GM12891 (cell line): ENCODE measurements around the gene NKD1.
A peak's percentile ranks its signal among the peaks of the same experiment; 100 is the strongest.

Experiments
- DNase-seq: peaks from one replicate; pipeline ENCODE4 v3.0.0; 2011; ENCODE audit warnings: low spot score; ENCODE audit not compliant: insufficient read length
- FAIRE-seq: peaks from 2 replicates; lab custom pipeline; 2011; peaks lifted over from hg19 to GRCh38; lab: Jason Lieb, UNC
- PAX5 ChIP-seq: IDR thresholded peaks from 2 replicates; pipeline ENCODE4 v1.6.1; 2011; ENCODE audit warnings: low read length, moderate library complexity, mild to moderate bottlenecking; ENCODE audit not compliant: insufficient read depth, severe bottlenecking
- POLR2A ChIP-seq: IDR thresholded peaks from 2 replicates; pipeline ENCODE4 v1.6.1; 2011; ENCODE audit warnings: low read depth, low read length, control low read depth
- POLR2AphosphoS5 ChIP-seq: IDR thresholded peaks from 2 replicates; pipeline ENCODE4 v1.6.1; 2011; ENCODE audit warnings: low read depth, low read length, control low read depth
- POU2F2 ChIP-seq: IDR thresholded peaks from 2 replicates; pipeline ENCODE4 v1.6.1; 2011; ENCODE audit warnings: low read depth, mild to moderate bottlenecking, control low read depth, low read length, moderate library complexity
- SPI1 ChIP-seq: IDR thresholded peaks from 2 replicates; pipeline ENCODE4 v1.6.1; 2011; ENCODE audit warnings: low read depth, low read length, control low read depth
- TAF1 ChIP-seq: IDR thresholded peaks from 2 replicates; pipeline ENCODE4 v1.6.1; 2011; ENCODE audit warnings: low read depth, low read length, control low read depth

The NKD1 gene

GRCh38 chr16:50641818-50642187 is 93.6 kb downstream of the NKD1 start:
- TF ChIP-seq POLR2AphosphoS5 = no peak
- TF ChIP-seq POLR2A = no peak
- DNase-seq (no peak), FAIRE-seq (no peak)

DNA sequence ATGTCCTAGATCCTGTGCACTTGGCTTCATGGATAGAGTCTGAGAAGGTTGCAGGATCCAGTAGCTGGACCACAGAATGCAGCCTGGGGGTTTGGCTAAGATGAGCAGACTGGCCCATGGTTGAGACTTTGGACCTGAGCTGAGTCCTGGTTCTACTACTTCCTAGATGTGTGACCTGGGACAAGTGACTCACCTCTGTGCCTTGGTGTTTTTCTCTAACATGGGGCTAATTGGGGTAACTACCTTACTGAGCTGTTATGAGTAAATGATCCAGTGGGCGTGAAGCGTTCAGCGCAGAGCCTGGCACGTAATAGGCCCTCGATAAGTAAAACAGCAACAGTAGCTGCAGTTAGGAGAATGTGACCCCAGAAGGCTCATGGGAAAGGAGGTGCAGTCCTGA is 94.2 kb downstream of the NKD1 start:
- DNase-seq (no peak), FAIRE-seq (no peak)
- TF ChIP-seq PAX5 (no peak), TAF1 (no peak), POU2F2 (no peak), SPI1 (no peak), POLR2AphosphoS5 (no peak), POLR2A (no peak)

GRCh38 chr16:50643192-50643591 is 95.0 kb downstream of the NKD1 start:
- no peak for DNase-seq
- TF ChIP-seq TAF1 (no peak), POU2F2 (no peak), PAX5 (no peak), POLR2AphosphoS5 (no peak), POLR2A (no peak), SPI1 (no peak)
- no peak for FAIRE-seq

DNA sequence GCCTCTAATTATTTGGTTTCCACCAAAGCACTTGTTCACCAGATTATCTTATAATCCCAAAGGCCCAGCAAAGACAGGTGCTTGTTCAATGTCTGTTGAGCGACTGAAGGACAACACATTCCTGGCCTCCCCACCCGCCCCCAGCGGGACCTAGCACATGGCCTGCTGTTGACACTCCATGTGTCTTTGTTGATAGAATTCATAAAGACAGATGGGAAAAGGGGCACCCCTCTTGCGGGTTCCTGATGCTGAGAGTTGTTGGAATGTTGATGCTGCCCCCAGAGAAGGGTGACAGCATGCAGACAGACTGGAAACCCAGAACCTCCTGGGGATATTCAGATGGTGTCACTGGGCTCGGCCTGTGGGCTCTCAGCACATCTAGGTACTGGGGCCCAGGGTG is 96.0 kb downstream of the NKD1 start:
- DNase-seq (no peak), FAIRE-seq (no peak)
- no peak for TF ChIP-seq SPI1

DNA sequence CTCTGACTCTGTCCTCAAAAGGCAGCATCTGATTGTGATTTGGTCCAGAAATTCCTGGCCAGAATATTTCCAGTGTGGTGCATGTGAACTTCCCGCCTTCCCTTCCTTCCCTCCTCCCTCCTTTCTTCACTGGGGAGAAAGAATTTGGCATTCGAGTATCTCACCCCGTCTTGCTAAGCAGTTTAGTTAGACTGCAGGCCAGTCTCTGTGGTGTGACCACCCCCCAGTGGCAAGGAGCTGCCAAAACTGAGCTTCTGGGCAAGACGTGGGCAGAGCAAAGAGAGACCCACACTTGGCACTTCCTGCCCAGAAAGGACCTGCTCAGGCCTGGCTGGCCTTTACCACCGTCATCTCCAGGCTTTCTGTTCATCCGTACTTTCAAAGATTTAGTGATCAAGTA is 96.5 kb downstream of the NKD1 start:
- DNase-seq (no peak), FAIRE-seq (no peak)
- TF ChIP-seq PAX5 (no peak), SPI1 (no peak), POLR2AphosphoS5 (no peak), POLR2A (no peak), TAF1 (no peak), POU2F2 (no peak)

GRCh38 chr16:50645563-50646220 is 97.5 kb downstream of the NKD1 start:
- no peak for DNase-seq
- TF ChIP-seq POLR2AphosphoS5 = no peak
- no peak for TF ChIP-seq TAF1
- FAIRE-seq = no peak

DNA sequence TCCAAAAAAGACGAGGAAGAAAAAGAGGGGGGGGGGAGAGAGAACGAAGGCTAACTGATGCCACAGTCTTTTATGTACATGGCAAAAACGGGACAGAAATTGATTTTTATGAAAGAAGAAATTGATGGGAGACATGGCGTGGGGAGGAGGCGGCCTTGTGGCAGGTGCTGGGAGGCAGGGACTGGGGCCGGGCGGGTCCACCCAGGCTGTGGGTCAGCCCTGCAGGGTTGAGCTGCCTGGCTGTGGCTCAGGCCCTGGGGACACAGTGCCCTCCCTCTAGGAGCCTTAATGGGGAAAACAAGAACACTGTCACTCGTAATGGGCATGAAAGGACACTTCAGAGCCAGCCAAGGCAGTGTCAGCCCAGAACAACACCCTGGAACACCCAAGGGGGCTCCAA is 98.1 kb downstream of the NKD1 start:
- FAIRE-seq (no peak), DNase-seq (no peak)
- TF ChIP-seq POU2F2 (no peak), SPI1 (no peak), POLR2AphosphoS5 (no peak), TAF1 (no peak), POLR2A (no peak), PAX5 (no peak)

- peak; percentile 5 for FAIRE-seq
- DNase-seq = no peak
- TF ChIP-seq POU2F2 (no peak), SPI1 (no peak), TAF1 (no peak), POLR2A (no peak), POLR2AphosphoS5 (no peak)
Measured at GRCh38 chr16:50651835-50652438, 103.7 kb downstream of the NKD1 start.

DNA sequence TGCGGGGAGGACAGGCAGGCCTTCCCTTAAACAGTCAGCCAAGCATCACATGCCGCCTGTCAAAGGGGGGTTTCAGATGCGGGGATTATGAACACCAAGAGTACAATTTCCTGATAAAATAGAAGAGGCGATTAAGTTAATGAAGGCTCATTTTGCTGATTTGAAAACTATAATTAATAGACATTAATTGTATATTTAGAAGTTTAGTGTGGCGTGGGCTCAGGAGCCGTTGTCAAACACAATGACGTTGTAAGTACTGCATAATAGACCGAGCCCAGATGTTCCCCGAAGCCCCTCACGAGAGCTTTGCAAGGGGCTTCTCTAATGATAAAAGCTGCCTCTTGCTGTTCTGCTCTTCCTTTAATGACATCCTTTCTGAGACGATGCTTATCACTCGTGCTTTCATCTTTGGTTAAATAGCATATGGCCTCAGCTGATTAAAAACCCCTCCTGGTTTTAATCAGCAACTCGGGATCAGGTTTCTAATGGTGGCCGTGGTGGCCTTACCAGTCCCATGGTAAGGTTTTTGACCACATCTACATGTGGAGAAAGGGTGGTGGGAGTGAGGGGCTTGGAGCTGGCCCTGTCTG is 104.7 kb downstream of the NKD1 start:
- DNase-seq = no peak
- TF ChIP-seq POLR2A (no peak), TAF1 (no peak), POU2F2 (no peak), POLR2AphosphoS5 (no peak), SPI1 (no peak), PAX5 (no peak)
- no peak for FAIRE-seq

GRCh38 chr16:50653633-50654519 is 105.7 kb downstream of the NKD1 start:
- TF ChIP-seq POU2F2 (no peak), PAX5 (no peak), SPI1 (no peak), TAF1 (no peak), POLR2A (no peak), POLR2AphosphoS5 (no peak)

DNA sequence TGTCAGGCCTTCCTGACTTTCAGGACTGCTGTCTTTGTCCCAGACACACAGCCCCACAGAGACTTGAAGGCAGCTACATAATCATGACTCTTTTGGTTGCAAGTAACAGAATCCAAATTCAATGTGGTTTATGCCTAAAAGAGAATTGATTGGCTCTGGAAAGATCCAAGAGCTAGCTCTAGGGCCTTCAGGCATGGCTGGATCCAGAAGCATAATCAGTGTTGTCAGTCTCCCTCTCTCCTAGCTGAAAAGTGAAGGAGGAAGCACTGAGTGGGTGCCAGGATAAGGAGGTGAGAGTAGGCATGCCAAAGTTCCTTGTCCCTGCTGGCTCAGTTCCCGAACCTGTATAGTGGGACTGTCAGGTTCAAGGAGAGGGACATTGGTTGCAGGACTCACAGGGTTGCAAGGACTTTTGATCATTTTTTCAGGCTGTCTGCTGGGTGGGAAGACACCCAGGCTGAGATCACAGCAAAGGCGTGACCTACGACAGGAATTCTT is 107.4 kb downstream of the NKD1 start:
- FAIRE-seq = no peak
- TF ChIP-seq POU2F2 = no peak
- no peak for TF ChIP-seq PAX5
- TF ChIP-seq SPI1 = no peak
- TF ChIP-seq POLR2A = no peak
- no peak for TF ChIP-seq TAF1
- no peak for TF ChIP-seq POLR2AphosphoS5
- no peak for DNase-seq

More at GRCh38 chr16:50653633-50654519, 105.7 kb downstream of the NKD1 start:
- FAIRE-seq = no peak
- DNase-seq = no peak
